ENCODE results near the gene PPP6R1. TPM values are rescaled to one million over a fixed set of nuclear protein-coding genes. Genes with fewer than 3 reads are reported as not detected.
A peak's percentile ranks its signal among the peaks of the same experiment; 100 is the strongest.

Gene PPP6R1
- total RNA-seq, 1 experiment from 2014 or later = 79.7 TPM

GRCh38 chr19:55279340-55279739 is 20.5 kb upstream of the PPP6R1 start:
- Histone ChIP-seq H2BK20ac (ENCODE audit: low read depth, low read length, poor library complexity, severe bottlenecking) (no peak overlapping the region), H3K27ac (ENCODE audit: insufficient read length, low read depth, low read length) (no peak overlapping the region), H2AFZ (ENCODE audit: low read length) (no peak overlapping the region), H3K4ac (ENCODE audit: low read depth, low read length) (no peak overlapping the region), H2BK15ac (ENCODE audit: low read depth, low read length) (no peak overlapping the region), H3K4me1 (ENCODE audit: insufficient read depth, low read length) (no peaks in the 10 kb centered on the region; the same call in 1 of the 2 replicates), H3T11ph (ENCODE audit: low read length) (no peak overlapping the region), H4K20me1 (ENCODE audit: control insufficient read depth, insufficient read depth, insufficient read length) (no peaks in the 10 kb centered on the region), H3K18ac (ENCODE audit: insufficient read length, low read depth, low read length) (no peak overlapping the region), H3K27me3 (ENCODE audit: insufficient read depth, low read length) (no peaks in the 10 kb centered on the region), H4K8ac (replicated peaks; ENCODE audit: insufficient read length, low read depth, low read length) (no peak overlapping the region), H3K23ac (ENCODE audit: insufficient read length, low read depth, low read length) (no peak overlapping the region), H2AK5ac (ENCODE audit: insufficient read length, low read length) (no peak overlapping the region), H3K9me3 (ENCODE audit: control insufficient read depth, low read depth, low read length) (no peaks in the 10 kb centered on the region), H4K91ac (ENCODE audit: insufficient read length, low read depth, low read length) (no peak overlapping the region), H2BK120ac (ENCODE audit: low read depth, low read length, poor library complexity, severe bottlenecking) (no peak overlapping the region), H3K9ac (ENCODE audit: extremely low read depth, insufficient read length, low read length) (peak overlapping the region; percentile 41), H3K4me2 (ENCODE audit: insufficient read depth, insufficient read length, low read length) (peak overlapping the region; percentile 76), H3K56ac (ENCODE audit: insufficient read length, low read depth, low read length) (no peak overlapping the region), H4K5ac (ENCODE audit: insufficient read length, low read depth, low read length) (no peak overlapping the region), H3K23me2 (ENCODE audit: insufficient read length, low read depth, low read length, poor library complexity, severe bottlenecking) (peaks cover 6% of the 10 kb centered on the region), H3K79me1 (ENCODE audit: insufficient read depth, low read depth, low read length, poor library complexity, severe bottlenecking) (no peaks in the 10 kb centered on the region), H2BK5ac (ENCODE audit: insufficient read length, low read length) (no peak overlapping the region), H3K79me2 (ENCODE audit: insufficient read depth, low read length) (no peaks in the 10 kb centered on the region), H2BK12ac (ENCODE audit: insufficient read length, low read depth, low read length) (no peak overlapping the region), H3K14ac (ENCODE audit: insufficient read depth, low read length) (no peak overlapping the region)
- no CpG with 5 or more reads among the region's 23 CpGs for WGBS (ENCODE audit: extremely low coverage, insufficient read length, low lambda C conversion rate)
- no peaks in the 10 kb centered on the region for H3K9me3 Mint-ChIP-seq
- peak overlapping the region; percentile 99 to 100 for H3K4me3 Mint-ChIP-seq
- TF ChIP-seq, protein P1, sequence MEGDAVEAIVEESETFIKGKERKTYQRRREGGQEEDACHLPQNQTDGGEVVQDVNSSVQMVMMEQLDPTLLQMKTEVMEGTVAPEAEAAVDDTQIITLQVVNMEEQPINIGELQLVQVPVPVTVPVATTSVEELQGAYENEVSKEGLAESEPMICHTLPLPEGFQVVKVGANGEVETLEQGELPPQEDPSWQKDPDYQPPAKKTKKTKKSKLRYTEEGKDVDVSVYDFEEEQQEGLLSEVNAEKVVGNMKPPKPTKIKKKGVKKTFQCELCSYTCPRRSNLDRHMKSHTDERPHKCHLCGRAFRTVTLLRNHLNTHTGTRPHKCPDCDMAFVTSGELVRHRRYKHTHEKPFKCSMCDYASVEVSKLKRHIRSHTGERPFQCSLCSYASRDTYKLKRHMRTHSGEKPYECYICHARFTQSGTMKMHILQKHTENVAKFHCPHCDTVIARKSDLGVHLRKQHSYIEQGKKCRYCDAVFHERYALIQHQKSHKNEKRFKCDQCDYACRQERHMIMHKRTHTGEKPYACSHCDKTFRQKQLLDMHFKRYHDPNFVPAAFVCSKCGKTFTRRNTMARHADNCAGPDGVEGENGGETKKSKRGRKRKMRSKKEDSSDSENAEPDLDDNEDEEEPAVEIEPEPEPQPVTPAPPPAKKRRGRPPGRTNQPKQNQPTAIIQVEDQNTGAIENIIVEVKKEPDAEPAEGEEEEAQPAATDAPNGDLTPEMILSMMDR (conservative IDR thresholded peaks at IDR 0.05) = no peak
- H3K27ac Mint-ChIP-seq = peak overlapping the region; percentile 98 to 100 (median 100); a peak in 6 of 7 replicates
- H3K27me3 Mint-ChIP-seq (ENCODE audit: low read depth) = no peaks in the 10 kb centered on the region; the same call in 1 of the 2 replicates
- peaks cover 5 to 11% (median 11%) of the 10 kb centered on the region in 3 experiments; a peak in 6 of 7 replicates for H3K36me3 Mint-ChIP-seq (ENCODE audit: insufficient read depth in 1 of 3, low read depth in 3 of 3)
- DNase-seq = no peak
- peaks cover 16 to 20% of the 10 kb centered on the region in 2 experiments for H3K4me1 Mint-ChIP-seq

Measured in H9 (cell line).